SK-N-SH (cell line): ENCODE data around the gene ITK. TPM values are rescaled to one million over a fixed set of nuclear protein-coding genes. Genes with fewer than 3 reads are reported as not detected.

Experiments
- CTCF ChIA-PET: fragments of 300-600, 350-600 bp; formaldehyde crosslinking; extraction: SDS; loops from one replicate; lab custom pipeline; 2021; lab: Yijun Ruan, JAX
- POLR2A ChIA-PET: fragments of 350-600 bp; sonication (Branson Sonifier 250); formaldehyde crosslinking; extraction: SDS; loops from one replicate; lab custom pipeline; 2020; ENCODE audit warnings: antibody characterized with exemption, inconsistent platforms; lab: Yijun Ruan, JAX
- DNase-seq: peaks from one replicate; pipeline ENCODE4 v3.0.0; 2012
- H2AFZ ChIP-seq: fragments of 200-600 bp; sonication (generic); 2 replicates; pipeline ENCODE4 v1.8.1; 2016; ENCODE audit warnings: antibody characterized with exemption, mild to moderate bottlenecking, low read depth
- H3F3A ChIP-seq: fragments of 200-600 bp; sonication (generic); replicated peaks from 2 replicates; pipeline ENCODE3; 2016; ENCODE audit warnings: antibody characterized with exemption, mild to moderate bottlenecking; ENCODE audit not compliant: insufficient read depth
- H3K27ac ChIP-seq, 2 experiments: fragments of 200-500 bp in 1 of 2; fragments of 200-600 bp in 1 of 2; sonication (Bioruptor generic) in 1 of 2; sonication (generic), shearing (Covaris generic) in 1 of 2; 2 replicates each; pipeline versions ENCODE4 v1.5.1 to v1.6.1; 2014 to 2016; ENCODE audit warnings: low read depth in 2 of 2, inconsistent platforms in 1 of 2, low read length in 1 of 2, mild to moderate bottlenecking in 1 of 2, mixed read lengths in 1 of 2
- H3K27me3 ChIP-seq: fragments of 200-600 bp; sonication (generic), shearing (Covaris generic); 2 replicates; pipeline ENCODE4 v1.6.1; 2016; ENCODE audit warnings: mixed run types; ENCODE audit not compliant: insufficient read depth
- H3K36me3 ChIP-seq, 2 experiments: fragments of 200-500 bp in 1 of 2; fragments of 200-600 bp in 1 of 2; sonication (Bioruptor generic) in 1 of 2; sonication (generic) in 1 of 2; replicated peaks in 1 of 2; 2 replicates each; pipeline versions ENCODE3 to v1.5.1; 2014 to 2016; ENCODE audit warnings: low read length in 1 of 2, mild to moderate bottlenecking in 1 of 2; ENCODE audit not compliant: insufficient read depth in 2 of 2, control insufficient read depth in 1 of 2
- H3K4me1 ChIP-seq, 2 experiments: fragments of 200-500 bp in 1 of 2; fragments of 200-600 bp in 1 of 2; sonication (Bioruptor generic) in 1 of 2; sonication (generic), shearing (Covaris generic) in 1 of 2; 2 replicates each; pipeline versions ENCODE4 v1.5.1 to v1.6.1; 2014 to 2016; ENCODE audit warnings: low read depth in 1 of 2, low read length in 1 of 2, mixed run types in 1 of 2; ENCODE audit not compliant: insufficient read depth in 2 of 2, control insufficient read depth in 1 of 2
- H3K4me2 ChIP-seq: fragments of 200-600 bp; sonication (generic), shearing (Covaris generic); 2 replicates; pipeline ENCODE4 v1.6.1; 2017; ENCODE audit warnings: mixed run types
- H3K4me3 ChIP-seq, 2 experiments: fragments of 200-500 bp in 1 of 2; fragments of 200-600 bp in 1 of 2; sonication (Bioruptor generic) in 1 of 2; sonication (generic), shearing (Covaris generic) in 1 of 2; 2 replicates each; pipeline versions ENCODE4 v1.5.1 to v1.8.1; 2014 to 2016; ENCODE audit warnings: low read depth in 2 of 2, inconsistent platforms in 1 of 2, low read length in 1 of 2, mild to moderate bottlenecking in 1 of 2, mixed read lengths in 1 of 2, moderate library complexity in 1 of 2
- H3K79me2 ChIP-seq: fragments of 200-600 bp; sonication (generic); 2 replicates; pipeline ENCODE4 v1.8.1; 2017; ENCODE audit warnings: mild to moderate bottlenecking; ENCODE audit not compliant: insufficient read depth
- H3K9ac ChIP-seq: fragments of 200-600 bp; sonication (generic); 2 replicates; pipeline ENCODE4 v1.6.1; 2017; ENCODE audit warnings: mixed run types
- H3K9me2 ChIP-seq: fragments of 200-600 bp; sonication (generic); 2 replicates; pipeline ENCODE4 v1.6.1; 2017; ENCODE audit warnings: mixed run types
- H3K9me3 ChIP-seq: fragments of 200-600 bp; sonication (generic); 2 replicates; pipeline ENCODE4 v1.6.1; 2017; ENCODE audit warnings: mixed run types, mild to moderate bottlenecking, moderate library complexity
- H4K20me1 ChIP-seq: fragments of 200-600 bp; sonication (generic); 2 replicates; pipeline ENCODE4 v1.6.1; 2017; ENCODE audit warnings: mild to moderate bottlenecking, mixed run types; ENCODE audit not compliant: insufficient read depth
- CHD2 ChIP-seq: fragments of 150-350 bp; IDR thresholded peaks from 2 replicates; pipeline ENCODE4 v1.6.1; 2018; ENCODE audit warnings: low read length; ENCODE audit not compliant: partially characterized antibody
- EP300 ChIP-seq, 2 experiments: IDR thresholded peaks; 2 replicates each; pipeline versions ENCODE4 v1.4.0 to v1.6.1; 2012; ENCODE audit warnings: borderline replicate concordance in 1 of 2, low read depth in 1 of 2, low read length in 1 of 2
- FOSL2 ChIP-seq: IDR thresholded peaks from 2 replicates; pipeline ENCODE4 v1.4.0; 2012; ENCODE audit warnings: low read depth, mild to moderate bottlenecking, moderate library complexity, borderline replicate concordance
- GATA2 ChIP-seq: sonication (generic); formaldehyde crosslinking; IDR thresholded peaks from 2 replicates; pipeline ENCODE4 v1.5.0; 2020; ENCODE audit warnings: mild to moderate bottlenecking, missing genetic modification reagents
- IRF3 ChIP-seq: fragments of 150-350 bp; IDR thresholded peaks from 2 replicates; pipeline ENCODE4 v1.6.1; 2016; ENCODE audit warnings: mild to moderate bottlenecking, low read depth, low read length
- JUND ChIP-seq: IDR thresholded peaks from 2 replicates; pipeline ENCODE4 v1.4.0; 2012
- MAX ChIP-seq: IDR thresholded peaks from 2 replicates; pipeline ENCODE4 v1.4.0; 2012; ENCODE audit warnings: low read depth
- MXI1 ChIP-seq: IDR thresholded peaks from 2 replicates; pipeline ENCODE4 v1.6.1; 2012; ENCODE audit warnings: mild to moderate bottlenecking, low read depth, low read length, improper control_type of control experiment
- NFIC ChIP-seq: IDR thresholded peaks from 2 replicates; pipeline ENCODE4 v1.4.0; 2012; ENCODE audit warnings: borderline replicate concordance
- PBX3 ChIP-seq: IDR thresholded peaks from 2 replicates; pipeline ENCODE4; 2012
- POLR2AphosphoS5 ChIP-seq: IDR thresholded peaks from 2 replicates; pipeline ENCODE4 v1.6.1; 2012; ENCODE audit warnings: low read depth, low read length
- RAD21 ChIP-seq: IDR thresholded peaks from 2 replicates; pipeline ENCODE4 v1.6.1; 2012; ENCODE audit warnings: mild to moderate bottlenecking, low read length
- REST ChIP-seq: IDR thresholded peaks from 2 replicates; pipeline ENCODE4 v1.6.1; 2012; ENCODE audit warnings: mild to moderate bottlenecking, low read depth, low read length, moderate library complexity
- RFX5 ChIP-seq: IDR thresholded peaks from 2 replicates; pipeline ENCODE4 v1.6.1; 2012; ENCODE audit warnings: mild to moderate bottlenecking, improper control_type of control experiment, low read length
- RXRA ChIP-seq: IDR thresholded peaks from 2 replicates; pipeline ENCODE4 v1.4.0; 2012; ENCODE audit warnings: low read depth, mild to moderate bottlenecking, borderline replicate concordance
- SIN3A ChIP-seq: IDR thresholded peaks from 2 replicates; pipeline ENCODE4 v1.6.1; 2012; ENCODE audit warnings: low read depth, mild to moderate bottlenecking, low read length, moderate library complexity, borderline replicate concordance
- TCF12 ChIP-seq: IDR thresholded peaks from 2 replicates; pipeline ENCODE4 v1.4.0; 2012
- USF1 ChIP-seq: IDR thresholded peaks from 2 replicates; pipeline ENCODE4 v1.4.0; 2012; ENCODE audit warnings: low read depth, borderline replicate concordance
- USF2 ChIP-seq: fragments of 150-350 bp; IDR thresholded peaks from 2 replicates; pipeline ENCODE4 v1.6.1; 2017; ENCODE audit warnings: antibody characterized with exemption, low read length, low read depth, borderline replicate concordance
- WGBS: methylation state at CpG from one replicate; pipeline ENCODE4 v1.1.6; 2017; ENCODE audit warnings: low lambda C conversion rate; 5-methylcytosine and 5-hydroxymethylcytosine counted together
- polyA plus RNA-seq, 3 experiments: library from polyadenylated mRNA; depleted of rRNA; stranded (reverse); fragments of >200 nt; gene quantifications; 2 replicates each; pipeline ENCODE4 v1.2.3, GENCODE V29; 2012

The ITK gene
- polyA plus RNA-seq, 1 of the 3 experiments (the other 2 are of a cell fraction), result not detected

GRCh38 chr5:157222506-157223230 lies 42.0 kb downstream of the ITK start:
- ChIA-PET CTCF (no interaction called here), POLR2A (no interaction called here)
- no peak overlapping the region for H3K9ac ChIP-seq
- H3K27ac ChIP-seq, result no peak overlapping the region
- H3F3A ChIP-seq, result no peaks in the 10 kb centered on the region
- no peaks in the 10 kb centered on the region for H4K20me1 ChIP-seq
- no peaks in the 10 kb centered on the region for H3K9me3 ChIP-seq
- H3K9me2 ChIP-seq, result no peaks in the 10 kb centered on the region
- no peak overlapping the region for H3K4me3 ChIP-seq
- TF ChIP-seq MAX (no peak), CHD2 (no peak), GATA2 (CRISPR knock-in tag) (no peak), POLR2AphosphoS5 (no peak), TCF12 (no peak), REST (no peak), FOSL2 (no peak), EP300 (IDR thresholded peaks at IDR 0.05; ENCODE audit: borderline replicate concordance in 1 of 2, low read depth in 1 of 2, low read length in 1 of 2) (no peak), PBX3 (no peak), RFX5 (no peak), USF2 (no peak), RXRA (no peak), IRF3 (no peak), NFIC (no peak), SIN3A (no peak), MXI1 (no peak), JUND (no peak), RAD21 (no peak), USF1 (no peak; the same call in 1 of the 2 replicates)
- WGBS, result 62% methylated on average over 10 of the region's 10 CpGs
- no peak overlapping the region for H3K4me2 ChIP-seq
- H3K4me1 ChIP-seq, result no peaks in the 10 kb centered on the region
- H3K36me3 ChIP-seq, result no peaks in the 10 kb centered on the region
- DNase-seq, result no peak
- no peak overlapping the region for H2AFZ ChIP-seq
- H3K79me2 ChIP-seq, result no peaks in the 10 kb centered on the region
- no peaks in the 10 kb centered on the region for H3K27me3 ChIP-seq
